ENCODE results near the gene PLCXD3. TPM values are rescaled to one million over a fixed set of nuclear protein-coding genes. Genes with fewer than 3 reads are reported as not detected.

Gene PLCXD3
- total and polyA plus RNA-seq, 9 donors = 18.7 to 69.5 (median 36.7) TPM

DNA sequence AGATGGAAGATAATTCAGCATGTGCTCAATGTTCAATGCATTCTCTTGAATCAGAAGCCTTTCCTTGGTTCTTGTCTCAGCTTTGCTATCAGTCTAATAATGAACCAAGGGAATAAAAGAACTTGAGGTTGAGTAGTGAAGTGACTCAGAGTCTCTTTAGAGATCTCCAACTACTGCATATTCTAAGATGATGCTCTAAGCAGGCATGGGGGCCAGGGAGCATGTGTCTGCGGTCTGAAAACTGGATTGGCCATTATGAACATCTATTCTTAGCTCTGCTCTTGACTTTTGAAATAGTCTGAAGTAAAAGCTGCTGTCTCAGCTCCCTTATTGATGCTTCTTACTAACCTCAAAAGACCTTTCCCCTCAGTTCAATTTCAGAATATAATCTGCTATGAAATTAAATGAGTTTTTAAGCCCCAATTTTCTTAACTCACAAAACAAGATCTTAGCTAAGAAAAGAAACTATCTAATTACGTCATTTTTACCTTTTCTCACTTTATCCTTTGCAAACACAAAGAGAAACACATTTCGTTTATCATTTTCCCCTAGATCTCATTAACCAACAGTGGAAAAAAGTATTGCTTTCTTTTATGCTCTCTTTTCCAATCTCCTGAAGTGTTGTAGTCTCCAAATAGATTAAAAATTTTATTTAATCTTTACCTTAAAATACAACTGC lies 44.8 kb downstream of the PLCXD3 start:
- Histone ChIP-seq H3K36me3 (no peaks in the 10 kb centered on the region), H3K4me1 (ENCODE audit: insufficient read depth) (no peaks in the 10 kb centered on the region), H3K9me3 (no peaks in the 10 kb centered on the region), H3K27ac (no peak overlapping the region), H3K27me3 (no peaks in the 10 kb centered on the region), H3K4me3 (no peak overlapping the region)
- no peak for DNase-seq
- intact Hi-C loops (cut with DNase I) = no loop called here
- TF ChIP-seq, protein P1, sequence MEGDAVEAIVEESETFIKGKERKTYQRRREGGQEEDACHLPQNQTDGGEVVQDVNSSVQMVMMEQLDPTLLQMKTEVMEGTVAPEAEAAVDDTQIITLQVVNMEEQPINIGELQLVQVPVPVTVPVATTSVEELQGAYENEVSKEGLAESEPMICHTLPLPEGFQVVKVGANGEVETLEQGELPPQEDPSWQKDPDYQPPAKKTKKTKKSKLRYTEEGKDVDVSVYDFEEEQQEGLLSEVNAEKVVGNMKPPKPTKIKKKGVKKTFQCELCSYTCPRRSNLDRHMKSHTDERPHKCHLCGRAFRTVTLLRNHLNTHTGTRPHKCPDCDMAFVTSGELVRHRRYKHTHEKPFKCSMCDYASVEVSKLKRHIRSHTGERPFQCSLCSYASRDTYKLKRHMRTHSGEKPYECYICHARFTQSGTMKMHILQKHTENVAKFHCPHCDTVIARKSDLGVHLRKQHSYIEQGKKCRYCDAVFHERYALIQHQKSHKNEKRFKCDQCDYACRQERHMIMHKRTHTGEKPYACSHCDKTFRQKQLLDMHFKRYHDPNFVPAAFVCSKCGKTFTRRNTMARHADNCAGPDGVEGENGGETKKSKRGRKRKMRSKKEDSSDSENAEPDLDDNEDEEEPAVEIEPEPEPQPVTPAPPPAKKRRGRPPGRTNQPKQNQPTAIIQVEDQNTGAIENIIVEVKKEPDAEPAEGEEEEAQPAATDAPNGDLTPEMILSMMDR (IDR thresholded peaks at IDR 0.05) = no peak
- TF ChIP-seq EP300 (IDR thresholded peaks at IDR 0.05) = no peak
- no peak for TF ChIP-seq POLR2A (IDR thresholded peaks at IDR 0.05)
- 91 to 97% (median 92%) methylated on average over 3 of the region's 3 CpGs for WGBS, 3 donors

DNA sequence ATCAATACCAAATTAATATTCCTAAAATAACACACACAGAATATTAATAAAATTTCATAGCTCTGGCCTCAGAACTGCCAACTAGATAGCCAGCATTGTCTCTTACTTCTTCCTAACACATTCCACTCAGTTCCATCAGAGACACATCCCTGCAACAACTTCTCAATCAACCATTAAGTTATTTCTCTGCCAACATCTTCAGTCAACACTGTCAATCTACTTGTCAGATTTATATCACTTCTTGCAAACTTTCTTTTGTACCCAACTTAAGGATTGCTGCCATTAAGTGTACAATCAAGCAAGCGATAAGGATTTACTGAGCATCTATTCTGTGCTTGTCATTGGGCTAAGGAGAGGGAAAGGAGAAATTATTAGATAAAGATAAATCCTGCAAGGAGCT lies 50.8 kb downstream of the PLCXD3 start:
- Histone ChIP-seq H3K4me1 (ENCODE audit: insufficient read depth) (no peaks in the 10 kb centered on the region), H3K4me3 (no peak overlapping the region), H3K27ac (no peak overlapping the region), H3K36me3 (no peaks in the 10 kb centered on the region), H3K9me3 (no peaks in the 10 kb centered on the region), H3K27me3 (no peaks in the 10 kb centered on the region)
- TF ChIP-seq EP300 (IDR thresholded peaks at IDR 0.05) (no peak), POLR2A (IDR thresholded peaks at IDR 0.05) (no peak)
- TF ChIP-seq, protein P1 (IDR thresholded peaks at IDR 0.05) = no peak
- intact Hi-C loops (cut with DNase I) = no loop called here
- DNase-seq = no peak
- WGBS, 3 donors = 96 to 100% (median 99%) methylated on average over 1 of the region's 1 CpG

DNA sequence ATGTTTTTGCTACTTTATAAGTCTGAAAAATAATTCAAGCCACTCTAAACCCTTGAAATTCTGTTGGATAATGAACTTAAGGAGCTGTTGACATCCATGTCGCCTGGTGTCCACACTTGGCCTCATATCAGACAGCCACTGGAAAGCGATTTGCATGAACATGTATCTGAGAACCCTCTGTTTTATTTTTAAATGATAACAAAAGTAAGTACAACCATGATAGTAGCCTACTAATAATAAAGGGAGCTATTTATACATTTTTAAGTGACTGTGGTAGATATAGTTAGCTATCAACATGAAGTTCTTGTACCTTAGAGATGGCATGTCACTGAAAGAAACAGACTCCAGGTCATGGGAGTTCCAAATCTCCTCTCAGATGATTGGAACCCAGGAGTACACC lies 53.3 kb downstream of the PLCXD3 start:
- Histone ChIP-seq H3K9me3 (no peaks in the 10 kb centered on the region), H3K36me3 (no peaks in the 10 kb centered on the region), H3K27me3 (no peaks in the 10 kb centered on the region), H3K4me1 (ENCODE audit: insufficient read depth) (no peaks in the 10 kb centered on the region), H3K27ac (no peak overlapping the region), H3K4me3 (no peak overlapping the region)
- intact Hi-C loops (cut with DNase I) = no loop called here
- TF ChIP-seq POLR2A (IDR thresholded peaks at IDR 0.05) (no peak), EP300 (IDR thresholded peaks at IDR 0.05) (no peak)
- TF ChIP-seq, protein P1 (IDR thresholded peaks at IDR 0.05) = no peak
- DNase-seq = no peak
- WGBS, 3 donors = 88 to 93% (median 93%) methylated on average over 2 of the region's 2 CpGs

DNA sequence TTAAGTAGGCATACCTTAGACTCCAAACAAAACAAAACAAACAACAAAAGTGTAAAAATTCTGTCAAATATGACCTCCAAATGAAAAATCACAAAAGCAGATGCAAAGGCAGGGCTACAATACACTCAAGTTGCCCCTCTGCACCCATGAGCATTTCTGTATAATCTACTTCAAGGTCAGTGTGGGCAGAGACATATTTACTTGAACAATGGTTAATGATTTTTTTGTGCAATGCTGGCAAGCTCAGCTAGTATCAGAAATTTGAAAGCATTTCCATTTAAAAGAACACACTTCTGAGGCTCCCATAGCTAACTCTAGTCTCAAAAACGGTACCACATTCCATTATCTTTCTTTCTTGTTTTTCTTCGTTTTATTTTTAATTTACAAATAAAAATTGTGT lies 57.9 kb downstream of the PLCXD3 start:
- intact Hi-C loops (cut with DNase I) = no loop called here

More for the DNA sequence above, 57.9 kb downstream of the PLCXD3 start:
- TF ChIP-seq, protein P1 (IDR thresholded peaks at IDR 0.05) = no peak
- TF ChIP-seq EP300 (IDR thresholded peaks at IDR 0.05) (no peak), POLR2A (IDR thresholded peaks at IDR 0.05) (no peak)
- 50 to 62% (median 56%) methylated on average over 2 of the region's 2 CpGs for WGBS, 3 donors
- Histone ChIP-seq H3K9me3 (no peaks in the 10 kb centered on the region), H3K36me3 (no peaks in the 10 kb centered on the region), H3K4me1 (ENCODE audit: insufficient read depth) (peaks cover 5% of the 10 kb centered on the region), H3K27ac (no peak overlapping the region), H3K4me3 (no peak overlapping the region), H3K27me3 (no peaks in the 10 kb centered on the region)
- no peak for DNase-seq
